ENCODE measurements around the gene THAP3. TPM values are rescaled to one million over a fixed set of nuclear protein-coding genes. Genes with fewer than 3 reads are reported as not detected.
A peak's percentile ranks its signal among the peaks of the same experiment; 100 is the strongest.
"Not testable (repeated sequence)": the region's sequence is repeated elsewhere in the genome, so short reads cannot be mapped to it uniquely, and the experiment has no call there.

The THAP3 gene
- total RNA-seq, 1 donor from 2014 or later: 26.1 TPM

- TF ChIP-seq CTCF (conservative IDR thresholded peaks at IDR 0.05): no peak
- Mint-ChIP-seq H3K27ac (ENCODE audit: unreplicated experiment) (no peak overlapping the region), H3K4me3 (no peak overlapping the region), H3K27me3 (ENCODE audit: low read depth) (peaks cover 3% of the 10 kb centered on the region), H3K4me1 (peaks cover 16% of the 10 kb centered on the region), H3K36me3 (ENCODE audit: low read depth) (peaks cover 2% of the 10 kb centered on the region), H3K9me3 (no peaks in the 10 kb centered on the region)
- DNase-seq (ENCODE audit: low read depth, low spot score): no peak
Observed at GRCh38 chr1:6597777-6598131, 26.9 kb upstream of the THAP3 start.

DNA sequence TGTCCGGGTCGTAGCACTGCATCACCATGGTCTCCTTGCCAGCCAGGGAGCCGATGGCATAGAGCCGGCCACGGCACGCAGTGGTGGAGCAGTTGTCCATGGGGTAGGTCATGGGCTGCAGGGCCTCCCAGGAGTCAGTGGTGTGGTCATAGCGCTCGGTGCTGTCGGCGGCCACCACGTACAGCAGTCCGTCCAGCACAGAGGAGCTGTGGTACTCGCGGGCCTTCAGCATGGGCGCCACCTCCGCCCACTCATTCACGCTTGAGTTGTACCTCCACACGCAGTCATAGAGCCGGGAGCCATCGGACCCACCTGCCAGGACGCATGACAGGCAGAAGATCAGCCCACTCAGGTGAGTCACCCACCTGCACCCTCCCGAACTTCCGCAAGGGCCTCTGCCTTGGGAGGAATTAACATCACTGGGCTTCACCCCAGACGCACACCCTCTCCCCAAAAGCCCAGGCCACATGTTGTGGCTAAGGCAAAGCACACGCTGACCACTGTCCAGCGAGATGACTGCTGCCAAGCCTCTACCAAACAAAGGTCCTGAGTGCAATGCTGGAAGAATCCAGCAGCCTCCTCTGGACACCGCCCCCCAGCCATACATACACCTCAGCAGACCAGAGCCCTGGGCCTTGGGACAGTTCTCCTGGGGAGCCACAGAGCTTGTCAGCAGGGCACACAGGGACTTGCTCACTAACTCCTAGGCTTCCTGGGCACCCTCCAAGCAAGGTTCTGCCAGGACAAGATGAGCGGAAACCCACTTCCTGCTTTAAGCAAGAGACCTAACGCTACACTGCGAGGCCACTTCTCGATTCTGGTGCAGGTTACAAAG, 25.3 kb upstream of the THAP3 start:
- no peak for DNase-seq (ENCODE audit: low read depth, low spot score)
- H3K27ac Mint-ChIP-seq (ENCODE audit: unreplicated experiment): no peak overlapping the region
- H3K9me3 Mint-ChIP-seq: no peaks in the 10 kb centered on the region
- peak overlapping the region; percentile 57 for H3K4me3 Mint-ChIP-seq
- peaks cover 3% of the 10 kb centered on the region for H3K27me3 Mint-ChIP-seq (ENCODE audit: low read depth)
- TF ChIP-seq CTCF (conservative IDR thresholded peaks at IDR 0.05): no peak
- no peaks in the 10 kb centered on the region for H3K36me3 Mint-ChIP-seq (ENCODE audit: low read depth)
- peaks cover 28% of the 10 kb centered on the region for H3K4me1 Mint-ChIP-seq

DNA sequence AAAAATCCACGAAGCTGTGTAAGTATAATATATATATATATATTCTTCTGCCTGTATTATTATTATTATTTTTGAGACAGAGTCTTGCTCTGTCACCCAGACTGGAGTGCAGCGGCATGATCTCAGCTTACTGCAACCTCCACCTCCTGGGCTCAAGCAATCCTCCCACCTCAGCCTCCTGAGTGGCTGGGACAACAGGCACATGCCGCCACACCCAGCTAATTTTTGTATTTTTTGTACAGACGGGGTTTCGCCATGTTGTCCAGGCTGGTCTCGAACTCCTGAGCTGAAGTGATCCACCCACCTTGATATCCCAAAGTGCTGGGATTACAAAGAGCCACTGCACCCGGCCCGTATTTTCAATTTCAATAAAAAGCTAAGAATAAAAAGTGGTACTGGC, 24.7 kb upstream of the THAP3 start:
- H3K4me3 Mint-ChIP-seq: peak overlapping the region; percentile 91
- not testable (repeated sequence) for H3K36me3 Mint-ChIP-seq (ENCODE audit: low read depth); H3K27ac Mint-ChIP-seq (ENCODE audit: unreplicated experiment); H3K9me3 Mint-ChIP-seq; H3K27me3 Mint-ChIP-seq (ENCODE audit: low read depth); DNase-seq (ENCODE audit: low read depth, low spot score)
- peaks cover 31% of the 10 kb centered on the region for H3K4me1 Mint-ChIP-seq

DNA sequence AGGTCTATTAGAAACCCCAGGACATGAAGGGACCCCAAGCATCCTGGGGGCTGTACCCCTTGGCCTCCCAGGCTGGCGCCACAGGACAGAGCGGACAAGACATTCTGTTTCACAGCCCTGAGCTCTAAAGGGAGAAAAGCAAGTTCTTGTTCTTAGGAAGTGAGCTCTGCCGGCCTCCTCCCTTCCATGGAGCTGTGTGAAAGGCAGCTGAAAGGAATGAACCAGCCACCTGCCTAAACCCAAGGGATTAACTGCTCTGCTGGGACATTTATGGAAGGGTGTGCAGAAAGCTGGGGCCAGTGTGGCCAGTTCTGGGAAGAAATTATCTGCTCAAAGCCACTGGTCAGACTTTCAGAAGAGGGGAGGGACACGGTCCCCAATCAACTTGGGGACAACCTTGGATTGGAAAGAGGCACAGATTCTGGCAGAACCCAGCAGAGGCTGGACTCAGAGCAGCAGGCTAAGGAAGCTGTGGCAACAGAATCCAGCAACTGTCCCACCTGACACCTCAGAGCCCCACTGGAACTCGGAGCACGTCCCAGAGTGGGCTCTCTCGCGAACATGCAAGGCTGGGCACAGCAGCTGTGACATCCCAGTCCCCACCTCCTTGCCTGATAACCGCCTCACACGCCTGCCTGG, 24.1 kb upstream of the THAP3 start:
- H3K9me3 Mint-ChIP-seq: no peaks in the 10 kb centered on the region

DNA sequence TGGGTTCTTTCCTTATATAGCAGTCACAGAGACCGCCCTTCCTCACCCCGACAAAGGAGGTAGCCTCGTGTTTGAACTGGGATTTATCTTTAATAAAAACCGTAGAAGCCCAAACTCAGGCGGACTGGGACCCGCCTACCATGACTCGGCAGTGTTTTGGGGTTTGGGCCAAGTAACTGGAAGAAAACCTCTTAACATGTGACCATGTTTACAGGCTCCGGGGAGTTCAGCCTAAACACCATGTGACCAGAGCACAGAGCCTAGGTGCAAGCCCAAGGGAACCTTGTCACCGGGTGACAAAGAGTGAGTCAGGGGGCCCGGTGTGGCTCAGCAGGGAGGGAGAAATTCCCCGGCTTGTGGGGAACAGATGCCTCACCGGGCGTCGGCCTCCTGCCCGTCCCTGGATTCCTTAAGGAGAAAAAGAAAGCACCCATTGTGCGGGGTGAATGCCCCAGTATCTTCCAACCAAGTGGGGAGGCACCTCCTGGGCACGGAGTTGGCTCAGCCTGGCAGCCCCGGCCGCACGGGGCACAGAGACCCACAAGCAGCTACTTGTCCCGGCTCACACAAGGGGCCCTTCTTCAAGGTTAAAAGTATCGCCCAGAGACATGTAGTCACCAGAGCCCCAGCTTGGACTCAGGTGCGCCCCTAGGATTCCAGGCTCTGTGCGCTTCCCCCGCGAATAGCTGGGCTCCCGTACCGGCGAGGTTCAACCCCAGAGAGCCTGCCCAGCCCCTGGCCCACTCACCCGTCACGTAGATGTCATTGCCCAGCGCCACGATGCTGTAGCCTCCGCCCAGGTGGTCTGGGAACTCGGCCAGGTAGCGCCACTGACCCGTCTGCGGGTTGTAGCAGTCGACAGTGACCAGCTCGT, 23.4 kb upstream of the THAP3 start:
- Mint-ChIP-seq H3K9me3 (no peaks in the 10 kb centered on the region), H3K27me3 (ENCODE audit: low read depth) (peaks cover 3% of the 10 kb centered on the region)

More for the DNA sequence above, 24.1 kb upstream of the THAP3 start:
- no peak for TF ChIP-seq CTCF (conservative IDR thresholded peaks at IDR 0.05)
- Mint-ChIP-seq H3K4me3 (peak overlapping the region; percentile 91), H3K27ac (ENCODE audit: unreplicated experiment) (no peak overlapping the region), H3K27me3 (ENCODE audit: low read depth) (peaks cover 3% of the 10 kb centered on the region), H3K4me1 (peaks cover 35% of the 10 kb centered on the region), H3K36me3 (ENCODE audit: low read depth) (no peaks in the 10 kb centered on the region)
- DNase-seq (ENCODE audit: low read depth, low spot score): no peak

More for the DNA sequence above, 23.4 kb upstream of the THAP3 start:
- Mint-ChIP-seq H3K4me3 (peak overlapping the region; percentile 91), H3K36me3 (ENCODE audit: low read depth) (no peaks in the 10 kb centered on the region), H3K27ac (ENCODE audit: unreplicated experiment) (peak overlapping the region; percentile 1), H3K4me1 (peaks cover 35% of the 10 kb centered on the region)
- DNase-seq (ENCODE audit: low read depth, low spot score): no peak
- TF ChIP-seq CTCF (conservative IDR thresholded peaks at IDR 0.05): no peak
